KMS-11 (cell line): ENCODE results near the gene SNRPB2.

Experiments used
- H2AFZ ChIP-seq: fragments of 200-600 bp; sonication (generic); 2 replicates; pipeline ENCODE4 v1.6.1; 2016; ENCODE audit warnings: antibody characterized with exemption, mixed run types, low read depth
- H3K27ac ChIP-seq: fragments of 200-600 bp; sonication (generic); 2 replicates; pipeline ENCODE4 v1.6.1; 2016; ENCODE audit warnings: mild to moderate bottlenecking, mixed run types
- H3K27me3 ChIP-seq: fragments of 200-600 bp; sonication (generic); 2 replicates; pipeline ENCODE4 v1.6.1; 2017; ENCODE audit warnings: mild to moderate bottlenecking, low read depth, mixed run types, moderate library complexity; ENCODE audit not compliant: insufficient read depth
- H3K36me3 ChIP-seq: fragments of 200-600 bp; sonication (generic); 2 replicates; pipeline ENCODE4 v1.6.1; 2017; ENCODE audit warnings: mild to moderate bottlenecking, mixed run types; ENCODE audit not compliant: insufficient read depth
- H3K4me1 ChIP-seq: fragments of 200-600 bp; sonication (generic); 2 replicates; pipeline ENCODE4 v1.6.1; 2016; ENCODE audit warnings: mild to moderate bottlenecking, low read depth, mixed run types; ENCODE audit not compliant: poor library complexity, severe bottlenecking
- H3K4me2 ChIP-seq: fragments of 200-600 bp; sonication (generic); 2 replicates; pipeline ENCODE4 v1.7.0; 2016; ENCODE audit warnings: mild to moderate bottlenecking, mixed run types
- H3K4me3 ChIP-seq: fragments of 200-600 bp; sonication (generic); IDR thresholded peaks from 2 replicates; pipeline ENCODE4 v1.6.1; 2017; ENCODE audit warnings: low read depth, low read length, mixed read lengths; ENCODE audit not compliant: insufficient read depth
- H3K79me2 ChIP-seq: fragments of 200-600 bp; sonication (generic); 2 replicates; pipeline ENCODE4 v1.6.1; 2016; ENCODE audit warnings: low read depth, mixed run types; ENCODE audit not compliant: insufficient read depth
- H3K9ac ChIP-seq: fragments of 200-600 bp; sonication (generic); 2 replicates; pipeline ENCODE4 v1.6.1; 2016; ENCODE audit warnings: mild to moderate bottlenecking, mixed run types
- H4K20me1 ChIP-seq: fragments of 200-600 bp; sonication (generic); 2 replicates; pipeline ENCODE4 v1.6.1; 2016; ENCODE audit warnings: mild to moderate bottlenecking, mixed run types; ENCODE audit not compliant: insufficient read depth
- CTCF ChIP-seq: fragments of 200-600 bp; sonication (generic); conservative IDR thresholded peaks from 2 replicates; pipeline ENCODE4 v1.6.1; 2017; ENCODE audit warnings: low read depth, mild to moderate bottlenecking, antibody characterized with exemption, low read length, moderate library complexity, mixed read lengths

SNRPB2 gene

GRCh38 chr20:16708602-16709001 is 21.2 kb upstream of the SNRPB2 start:
- Histone ChIP-seq H3K79me2 (no peaks in the 10 kb centered on the region), H3K4me2 (peak overlapping the region; percentile 82), H3K27ac (no peak overlapping the region), H3K4me1 (peaks cover 24% of the 10 kb centered on the region), H3K27me3 (no peaks in the 10 kb centered on the region), H3K36me3 (no peaks in the 10 kb centered on the region), H2AFZ (no peak overlapping the region), H3K9ac (no peak overlapping the region), H4K20me1 (no peaks in the 10 kb centered on the region), H3K4me3 (no peak overlapping the region)
- no peak for TF ChIP-seq CTCF

GRCh38 chr20:16709017-16709416 is 20.8 kb upstream of the SNRPB2 start:
- no peaks in the 10 kb centered on the region for H3K27me3 ChIP-seq
- no peak overlapping the region for H3K9ac ChIP-seq
- peak overlapping the region; percentile 82 for H3K4me2 ChIP-seq
- H3K27ac ChIP-seq = no peak overlapping the region
- H3K4me1 ChIP-seq = peaks cover 24% of the 10 kb centered on the region
- H4K20me1 ChIP-seq = no peaks in the 10 kb centered on the region
- H3K79me2 ChIP-seq = no peaks in the 10 kb centered on the region
- H3K4me3 ChIP-seq = no peak overlapping the region
- no peak overlapping the region for H2AFZ ChIP-seq
- no peak for TF ChIP-seq CTCF
- no peaks in the 10 kb centered on the region for H3K36me3 ChIP-seq

GRCh38 chr20:16710781-16711180 is 19.0 kb upstream of the SNRPB2 start:
- H3K9ac ChIP-seq = no peak overlapping the region
- no peaks in the 10 kb centered on the region for H3K79me2 ChIP-seq
- H4K20me1 ChIP-seq = no peaks in the 10 kb centered on the region
- no peak overlapping the region for H3K4me2 ChIP-seq
- H3K4me3 ChIP-seq = no peak overlapping the region
- no peak overlapping the region for H2AFZ ChIP-seq
- no peak for TF ChIP-seq CTCF
- H3K36me3 ChIP-seq = no peaks in the 10 kb centered on the region
- H3K27ac ChIP-seq = no peak overlapping the region
- H3K27me3 ChIP-seq = no peaks in the 10 kb centered on the region
- H3K4me1 ChIP-seq = peaks cover 24% of the 10 kb centered on the region

- Histone ChIP-seq H4K20me1 (no peaks in the 10 kb centered on the region), H3K27me3 (no peaks in the 10 kb centered on the region), H2AFZ (no peak overlapping the region), H3K4me3 (no peak overlapping the region), H3K79me2 (no peaks in the 10 kb centered on the region), H3K4me2 (no peak overlapping the region), H3K9ac (no peak overlapping the region), H3K27ac (no peak overlapping the region), H3K36me3 (no peaks in the 10 kb centered on the region), H3K4me1 (peaks cover 24% of the 10 kb centered on the region)
- no peak for TF ChIP-seq CTCF
Observed at GRCh38 chr20:16711661-16712258, 18.1 kb upstream of the SNRPB2 start.
